BE2C (cell line): ENCODE measurements around the gene TRIP10.

Source experiments
- DNase-seq: peaks from one replicate; pipeline ENCODE4 v3.0.0-alpha.2; 2020
- H3K27me3 ChIP-seq: fragments of 250-450 bp; sonication (Bioruptor Pico); 2 replicates; pipeline ENCODE4 v1.5.1; 2020; ENCODE audit warnings: mild to moderate bottlenecking
- H3K36me3 ChIP-seq: fragments of 250-450 bp; sonication (Bioruptor Pico); 2 replicates; pipeline ENCODE4 v1.5.1; 2020; ENCODE audit warnings: mild to moderate bottlenecking
- H3K4me1 ChIP-seq: fragments of 250-450 bp; sonication (Bioruptor Pico); 2 replicates; pipeline ENCODE4 v1.5.1; 2020
- H3K4me3 ChIP-seq: 2 replicates; pipeline ENCODE4 v1.5.1; 2011; ENCODE audit warnings: low read depth, low read length
- H3K9me3 ChIP-seq: fragments of 250-450 bp; sonication (Bioruptor Pico); 2 replicates; pipeline ENCODE4 v1.5.1; 2020
- CTCF ChIP-seq: IDR thresholded peaks from 2 replicates; pipeline ENCODE4 v1.5.1; 2012; ENCODE audit warnings: mild to moderate bottlenecking, low read depth, low read length

Gene TRIP10

GRCh38 chr19:6738787-6739389 is 592 bp upstream of the TRIP10 start:
- no peak for TF ChIP-seq CTCF
- no peak for DNase-seq
- Histone ChIP-seq H3K4me1 (peaks cover 5% of the 10 kb centered on the region), H3K27me3 (no peaks in the 10 kb centered on the region), H3K4me3 (peak overlapping the region; percentile 41), H3K36me3 (no peaks in the 10 kb centered on the region), H3K9me3 (no peaks in the 10 kb centered on the region)

GRCh38 chr19:6739883-6740588 is 556 bp downstream of the TRIP10 start:
- Histone ChIP-seq H3K4me1 (peaks cover 10% of the 10 kb centered on the region), H3K27me3 (no peaks in the 10 kb centered on the region), H3K4me3 (peak overlapping the region; percentile 62), H3K36me3 (no peaks in the 10 kb centered on the region), H3K9me3 (no peaks in the 10 kb centered on the region)
- TF ChIP-seq CTCF, result no peak
- DNase-seq, result no peak

- peaks cover 15% of the 10 kb centered on the region for H3K4me1 ChIP-seq
- peak overlapping the region; percentile 62 for H3K4me3 ChIP-seq
- no peaks in the 10 kb centered on the region for H3K27me3 ChIP-seq
- DNase-seq, result no peak
- no peak for TF ChIP-seq CTCF
- H3K36me3 ChIP-seq, result no peaks in the 10 kb centered on the region
- no peaks in the 10 kb centered on the region for H3K9me3 ChIP-seq
These were observed 1.3 kb downstream of the TRIP10 start for GRCh38 chr19:6740589-6741343.

- DNase-seq, result no peak
- Histone ChIP-seq H3K4me1 (peaks cover 15% of the 10 kb centered on the region), H3K4me3 (no peak overlapping the region), H3K27me3 (no peaks in the 10 kb centered on the region), H3K9me3 (no peaks in the 10 kb centered on the region; the same call in 1 of the 2 replicates), H3K36me3 (no peaks in the 10 kb centered on the region)
- no peak for TF ChIP-seq CTCF
These were observed 3.6 kb downstream of the TRIP10 start for GRCh38 chr19:6743066-6743465.

- Histone ChIP-seq H3K27me3 (no peaks in the 10 kb centered on the region), H3K4me3 (no peak overlapping the region), H3K4me1 (peaks cover 13% of the 10 kb centered on the region), H3K9me3 (no peaks in the 10 kb centered on the region; the same call in 1 of the 2 replicates), H3K36me3 (no peaks in the 10 kb centered on the region)
- no peak for DNase-seq
- TF ChIP-seq CTCF, result no peak
These were observed 4.4 kb downstream of the TRIP10 start for GRCh38 chr19:6743714-6744380.
